Esophagus muscularis mucosa (tissue), 4 donors: ENCODE data around the gene AMER1. TPM values are rescaled to one million over a fixed set of nuclear protein-coding genes. Genes with fewer than 3 reads are reported as not detected.

ENCODE experiments used
- DNase-seq: peaks from one replicate; pipeline ENCODE4 v3.0.0-alpha.2; 2017; ENCODE audit errors: extremely low spot score
- H3K27ac ChIP-seq, 4 donors: fragments of 200-600 bp; sonication (generic); replicated peaks in 1 of 4; 1 replicate in 3 of 4; 2 replicates in 1 of 4; pipeline ENCODE4 v1.5.1; 2016 to 2019; ENCODE audit warnings: mild to moderate bottlenecking in 1 of 4
- H3K27me3 ChIP-seq, 4 donors: fragments of 200-600 bp; sonication (generic); one replicate each; pipeline versions ENCODE4 v1.5.1 to v1.6.0; 2016 to 2019
- H3K36me3 ChIP-seq, 4 donors: fragments of 200-600 bp; sonication (generic); one replicate each; pipeline ENCODE4 v1.5.1; 2016 to 2019
- H3K4me1 ChIP-seq, 4 donors: fragments of 200-600 bp; sonication (generic); one replicate each; pipeline ENCODE4 v1.5.1; 2016 to 2019
- H3K4me3 ChIP-seq, 4 donors: fragments of 200-600 bp; sonication (generic); 1 replicate in 2 of 4; 2 replicates in 2 of 4; pipeline ENCODE4 v1.5.1; 2016 to 2019; ENCODE audit warnings: mild to moderate bottlenecking in 4 of 4, moderate library complexity in 1 of 4
- H3K9me3 ChIP-seq, 4 donors: fragments of 200-600 bp; sonication (generic); 1 replicate in 3 of 4; 2 replicates in 1 of 4; pipeline ENCODE4 v1.5.1; 2016 to 2019
- EP300 ChIP-seq: sonication (generic); formaldehyde crosslinking; IDR thresholded peaks from one replicate; pipeline ENCODE4 v1.6.1; 2017; ENCODE audit warnings: antibody characterized with exemption
- POLR2A ChIP-seq: fragments of 450-650 bp; IDR thresholded peaks from one replicate; pipeline ENCODE4 v1.6.1; 2017; ENCODE audit warnings: antibody characterized with exemption, moderate library complexity, mild to moderate bottlenecking, low read depth
- POLR2AphosphoS5 ChIP-seq, 2 donors: sonication (generic); formaldehyde crosslinking; IDR thresholded peaks; one replicate each; pipeline ENCODE4 v1.6.1; 2017; ENCODE audit warnings: antibody characterized with exemption in 2 of 2
- WGBS: methylation state at CpG from one replicate; pipeline ENCODE4 v1.1.5; 2018; 5-methylcytosine and 5-hydroxymethylcytosine counted together
- intact Hi-C: fragments of 100-400 bp; cut with DNase I; formaldehyde crosslinking; loops from one replicate; pipeline ENCODE4 v1.15.1; 2023
- total RNA-seq, 4 donors: library from RNA; depleted of rRNA; stranded (reverse); fragments of >200 nt; gene quantifications; one replicate each; pipeline versions ENCODE4 v1.1.0 to v1.2.1, GENCODE V29; 2016
- TF ChIP-seq, protein P1 (sequence below), 3 experiments: fragments of 200-600 bp in 2 of 3; fragments of 450-650 bp in 1 of 3; sonication (generic) in 2 of 3; IDR thresholded peaks; one replicate each; pipeline ENCODE4 v1.5.1; 2017 to 2019; ENCODE audit warnings: antibody characterized with exemption in 3 of 3, mild to moderate bottlenecking in 2 of 3, moderate library complexity in 1 of 3

Gene AMER1
- total RNA-seq, 4 donors from 2014 or later = 4.5 to 9.6 (median 7.3) TPM

DNA sequence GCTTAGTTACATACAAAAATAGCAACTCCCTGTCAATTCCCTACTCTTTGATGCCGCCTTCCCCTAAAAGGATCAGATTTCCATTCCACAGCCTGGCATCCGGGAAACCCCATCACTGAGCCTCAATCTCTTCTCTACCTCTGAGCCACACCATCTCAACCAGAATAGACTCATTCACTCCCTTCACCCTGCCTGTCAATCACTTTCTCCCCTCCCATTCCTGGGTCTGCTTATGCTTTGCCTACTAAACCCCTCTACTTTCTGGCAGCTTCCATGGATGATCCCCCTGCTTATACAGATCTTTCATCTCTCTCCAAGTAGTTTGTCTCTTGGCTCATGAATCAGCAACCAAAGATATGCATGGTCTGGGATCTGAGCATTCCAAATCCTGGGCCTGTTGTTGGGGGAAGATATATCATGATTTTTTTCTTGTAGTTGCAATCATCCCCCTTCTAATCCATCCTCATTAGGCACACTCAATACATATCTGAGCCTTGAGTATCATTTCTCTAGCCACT lies 2.6 kb downstream of the AMER1 start:
- Histone ChIP-seq H3K4me3 (no peak overlapping the region), H3K9me3 (no peaks in the 10 kb centered on the region), H3K27ac (no peak overlapping the region), H3K27me3 (no peaks in the 10 kb centered on the region), H3K36me3 (no peaks in the 10 kb centered on the region), H3K4me1 (peaks cover 14 to 42% (median 38%) of the 10 kb centered on the region in 4 donors)
- no peak for DNase-seq
- no peak for TF ChIP-seq POLR2A
- no peak for TF ChIP-seq EP300
- TF ChIP-seq, protein P1, sequence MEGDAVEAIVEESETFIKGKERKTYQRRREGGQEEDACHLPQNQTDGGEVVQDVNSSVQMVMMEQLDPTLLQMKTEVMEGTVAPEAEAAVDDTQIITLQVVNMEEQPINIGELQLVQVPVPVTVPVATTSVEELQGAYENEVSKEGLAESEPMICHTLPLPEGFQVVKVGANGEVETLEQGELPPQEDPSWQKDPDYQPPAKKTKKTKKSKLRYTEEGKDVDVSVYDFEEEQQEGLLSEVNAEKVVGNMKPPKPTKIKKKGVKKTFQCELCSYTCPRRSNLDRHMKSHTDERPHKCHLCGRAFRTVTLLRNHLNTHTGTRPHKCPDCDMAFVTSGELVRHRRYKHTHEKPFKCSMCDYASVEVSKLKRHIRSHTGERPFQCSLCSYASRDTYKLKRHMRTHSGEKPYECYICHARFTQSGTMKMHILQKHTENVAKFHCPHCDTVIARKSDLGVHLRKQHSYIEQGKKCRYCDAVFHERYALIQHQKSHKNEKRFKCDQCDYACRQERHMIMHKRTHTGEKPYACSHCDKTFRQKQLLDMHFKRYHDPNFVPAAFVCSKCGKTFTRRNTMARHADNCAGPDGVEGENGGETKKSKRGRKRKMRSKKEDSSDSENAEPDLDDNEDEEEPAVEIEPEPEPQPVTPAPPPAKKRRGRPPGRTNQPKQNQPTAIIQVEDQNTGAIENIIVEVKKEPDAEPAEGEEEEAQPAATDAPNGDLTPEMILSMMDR (IDR thresholded peaks at IDR 0.05) = no peak
- TF ChIP-seq POLR2AphosphoS5 (IDR thresholded peaks at IDR 0.05) = no peak
- intact Hi-C loops = loop anchor here (10.0 kb wide), 2 partner anchors 448 to 1332 kb away; partner anchors contain the start of gene LAS1L
- 77% methylated on average over 2 of the region's 2 CpGs for WGBS

DNA sequence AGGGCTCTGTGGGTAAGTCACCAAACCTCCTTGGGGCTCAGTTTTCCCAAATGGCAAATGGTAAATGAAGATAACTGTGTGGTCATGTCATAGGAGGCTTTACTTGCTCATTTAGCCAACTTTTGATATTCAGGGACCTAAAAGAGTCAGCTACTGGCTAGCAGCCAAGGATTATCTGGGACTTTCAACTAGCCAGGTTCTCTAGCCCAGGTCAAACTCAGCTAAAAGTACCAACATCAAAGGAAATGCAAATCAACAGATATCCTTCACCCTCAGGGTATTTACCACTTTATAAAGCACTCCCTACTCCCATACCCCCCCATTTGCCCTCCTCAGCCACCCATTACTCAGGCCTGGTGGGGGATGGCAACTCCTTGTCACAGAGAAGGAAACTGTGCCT lies 7.5 kb downstream of the AMER1 start:
- Histone ChIP-seq H3K27me3 (no peaks in the 10 kb centered on the region), H3K27ac (no peak overlapping the region), H3K9me3 (no peaks in the 10 kb centered on the region), H3K4me3 (no peak overlapping the region), H3K4me1 (peaks cover 0 to 12% (median 9%) of the 10 kb centered on the region in 4 donors), H3K36me3 (no peaks in the 10 kb centered on the region)
- intact Hi-C loops = no loop called here
- TF ChIP-seq, protein P1 (IDR thresholded peaks at IDR 0.05) = no peak
- DNase-seq = no peak

DNA sequence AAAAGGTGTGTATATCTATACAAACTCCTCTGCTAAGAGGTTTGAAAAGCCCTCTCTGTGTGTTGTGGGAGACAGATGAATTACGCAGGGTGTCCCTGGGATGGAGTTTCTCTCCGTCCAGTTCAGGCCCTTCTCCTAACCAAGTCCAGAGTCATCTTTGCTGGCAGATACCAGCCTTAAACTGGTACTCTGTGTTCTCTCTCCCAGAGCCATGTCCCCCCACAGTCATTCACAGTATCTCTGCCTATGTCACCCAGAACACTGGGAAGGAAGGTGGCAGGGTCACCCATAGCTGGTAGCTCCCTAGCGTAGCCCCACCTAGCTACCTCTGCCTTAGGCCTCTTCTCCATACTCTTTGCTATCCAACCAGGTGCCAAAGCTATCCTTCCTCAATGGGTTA lies 8.9 kb downstream of the AMER1 start:
- Histone ChIP-seq H3K9me3 (no peaks in the 10 kb centered on the region), H3K4me1 (no peaks in the 10 kb centered on the region), H3K27me3 (no peaks in the 10 kb centered on the region), H3K36me3 (peaks cover 0 to 13% (median 12%) of the 10 kb centered on the region in 4 donors), H3K27ac (no peak overlapping the region), H3K4me3 (no peak overlapping the region)
- DNase-seq = no peak
- 84% methylated on average over 3 of the region's 3 CpGs for WGBS
- TF ChIP-seq POLR2AphosphoS5 (IDR thresholded peaks at IDR 0.05) (no peak), POLR2A (no peak), EP300 (no peak)
- TF ChIP-seq, protein P1 (IDR thresholded peaks at IDR 0.05) = no peak
- intact Hi-C loops = no loop called here

DNA sequence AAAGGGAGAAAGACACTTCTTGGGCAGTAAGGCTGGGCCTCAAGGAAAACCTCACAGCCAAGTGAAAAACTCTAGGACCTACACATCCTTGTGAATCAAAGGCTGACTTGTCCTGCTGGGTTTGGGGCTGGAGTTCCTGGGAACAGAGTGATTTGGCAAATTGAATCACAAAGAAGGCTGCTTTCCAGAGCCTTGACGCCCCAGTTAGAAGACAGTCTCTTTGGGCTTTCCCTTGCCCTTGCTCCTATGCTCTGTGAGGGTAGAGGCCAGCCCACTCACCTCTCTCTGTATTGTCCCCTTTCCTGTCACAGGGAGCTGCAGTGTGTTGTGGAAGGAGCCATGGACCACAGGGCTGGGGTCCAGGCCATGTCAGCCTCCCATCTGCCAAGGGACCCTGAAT lies 9.6 kb downstream of the AMER1 start:
- H3K27ac ChIP-seq = no peak overlapping the region
- no peaks in the 10 kb centered on the region for H3K27me3 ChIP-seq
- no peak overlapping the region for H3K4me3 ChIP-seq
- no peaks in the 10 kb centered on the region for H3K9me3 ChIP-seq
- 33% methylated on average over 1 of the region's 1 CpG for WGBS
- no peaks in the 10 kb centered on the region for H3K4me1 ChIP-seq
- no peak for DNase-seq
- intact Hi-C loops = no loop called here
- TF ChIP-seq EP300 (no peak), POLR2A (no peak), POLR2AphosphoS5 (IDR thresholded peaks at IDR 0.05) (no peak)
- TF ChIP-seq, protein P1 (IDR thresholded peaks at IDR 0.05) = no peak
- H3K36me3 ChIP-seq = peaks cover 0 to 21% (median 19%) of the 10 kb centered on the region in 4 donors

DNA sequence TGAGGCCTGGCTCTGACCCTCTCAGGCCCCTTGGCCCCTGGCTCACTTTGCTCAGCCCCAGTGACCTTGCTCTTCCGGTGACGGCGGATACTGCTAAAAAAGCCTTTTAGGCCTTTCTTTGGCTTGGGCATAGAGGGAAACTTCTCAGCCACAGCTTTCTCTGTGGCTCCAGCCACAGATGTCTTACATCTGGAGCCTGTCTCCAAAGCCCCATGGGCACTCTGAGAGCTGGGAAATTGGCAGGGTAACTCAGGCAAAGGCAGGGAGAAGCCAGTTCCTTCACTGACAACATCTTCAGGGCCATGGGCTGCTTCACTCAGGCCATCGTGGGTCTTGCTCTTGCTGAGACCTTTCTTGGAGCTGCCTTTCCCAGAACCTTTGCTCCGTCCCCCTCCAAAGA lies 12.8 kb downstream of the AMER1 start:
- Histone ChIP-seq H3K27me3 (no peaks in the 10 kb centered on the region), H3K4me3 (no peak overlapping the region), H3K4me1 (no peaks in the 10 kb centered on the region), H3K27ac (no peak overlapping the region), H3K36me3 (peaks cover 0 to 32% (median 27%) of the 10 kb centered on the region in 4 donors), H3K9me3 (no peaks in the 10 kb centered on the region)
- TF ChIP-seq, protein P1 (IDR thresholded peaks at IDR 0.05) = no peak
- TF ChIP-seq POLR2A = no peak
- TF ChIP-seq POLR2AphosphoS5 (IDR thresholded peaks at IDR 0.05) = no peak
- TF ChIP-seq EP300 = no peak
- 73% methylated on average over 5 of the region's 5 CpGs for WGBS
- intact Hi-C loops = no loop called here
- DNase-seq = no peak
